GM08714 (cell line): ENCODE results near the gene LAMC1.

Experiments used
- H3K4me3 ChIP-seq: fragments of 200-500 bp; sonication (Bioruptor generic); 2 replicates; pipeline ENCODE4 v1.5.1; 2014; ENCODE audit warnings: mild to moderate bottlenecking, low read length, inconsistent platforms
- ZNF274 ChIP-seq: IDR thresholded peaks from 2 replicates; pipeline ENCODE4 v1.6.1; 2012; ENCODE audit warnings: mild to moderate bottlenecking, low read depth, low read length

The LAMC1 gene

GRCh38 chr1:183114441-183114840 is 91.2 kb downstream of the LAMC1 start:
- TF ChIP-seq ZNF274, result no peak
- H3K4me3 ChIP-seq, result no peak overlapping the region

- TF ChIP-seq ZNF274, result no peak
- H3K4me3 ChIP-seq, result no peak overlapping the region
Measured at GRCh38 chr1:183116416-183116815, 93.2 kb downstream of the LAMC1 start.

GRCh38 chr1:183121609-183122008 is 98.4 kb downstream of the LAMC1 start:
- TF ChIP-seq ZNF274, result no peak
- no peak overlapping the region for H3K4me3 ChIP-seq

- TF ChIP-seq ZNF274, result no peak
- H3K4me3 ChIP-seq, result no peak overlapping the region
Measured at GRCh38 chr1:183124259-183124658, 101.0 kb downstream of the LAMC1 start.

DNA sequence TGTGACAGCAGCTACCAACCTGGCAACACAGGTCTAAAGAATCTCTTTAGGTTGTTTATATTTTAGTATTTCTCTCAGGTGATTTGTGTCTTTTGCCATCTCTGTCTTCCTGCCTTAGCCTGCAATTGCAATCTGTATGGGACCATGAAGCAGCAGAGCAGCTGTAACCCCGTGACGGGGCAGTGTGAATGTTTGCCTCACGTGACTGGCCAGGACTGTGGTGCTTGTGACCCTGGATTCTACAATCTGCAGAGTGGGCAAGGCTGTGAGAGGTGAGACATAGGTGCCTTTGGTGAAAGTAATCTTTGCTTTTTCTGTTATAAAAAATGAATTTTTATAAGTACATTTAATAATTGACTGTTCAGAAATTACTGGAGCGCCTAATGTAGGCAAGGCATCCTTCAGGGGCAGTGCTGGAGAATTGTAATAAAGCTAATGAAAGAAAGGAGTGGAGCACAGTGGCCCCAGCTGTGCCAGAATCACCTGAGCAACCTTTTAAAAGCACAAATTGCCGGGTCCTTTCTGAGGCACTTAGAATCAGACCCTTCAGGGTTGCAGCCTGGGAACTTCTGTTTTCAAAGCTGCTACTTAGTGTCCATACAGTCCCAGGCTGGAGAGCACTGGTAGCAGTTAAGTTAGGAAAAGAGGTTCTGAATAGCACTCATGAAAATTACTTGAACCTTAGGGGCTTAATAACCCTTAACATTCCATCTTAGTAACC is 102.2 kb downstream of the LAMC1 start:
- TF ChIP-seq ZNF274, result no peak
- H3K4me3 ChIP-seq, result no peak overlapping the region

- no peak overlapping the region for H3K4me3 ChIP-seq
- no peak for TF ChIP-seq ZNF274
Measured at GRCh38 chr1:183126000-183126366, 102.8 kb downstream of the LAMC1 start.

DNA sequence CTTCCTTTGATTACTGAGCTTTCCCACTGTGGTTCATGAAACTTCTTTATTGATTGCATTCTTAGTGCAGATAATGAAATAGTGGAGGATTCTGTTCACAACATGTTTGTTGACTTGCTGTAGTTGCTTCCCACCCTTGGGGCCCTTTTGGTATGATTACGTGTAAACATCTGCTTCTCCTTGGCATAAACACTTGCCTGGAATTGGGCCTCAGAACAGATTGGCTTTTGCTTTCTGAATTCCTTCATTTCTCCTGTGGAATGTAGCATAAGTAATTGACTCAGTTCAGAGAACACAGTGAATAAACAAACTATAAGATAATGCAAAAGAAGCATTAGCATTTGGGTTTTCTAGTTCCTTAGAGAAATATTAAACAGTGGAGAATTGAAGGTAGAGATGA is 103.3 kb downstream of the LAMC1 start:
- TF ChIP-seq ZNF274, result no peak
- H3K4me3 ChIP-seq, result no peak overlapping the region

DNA sequence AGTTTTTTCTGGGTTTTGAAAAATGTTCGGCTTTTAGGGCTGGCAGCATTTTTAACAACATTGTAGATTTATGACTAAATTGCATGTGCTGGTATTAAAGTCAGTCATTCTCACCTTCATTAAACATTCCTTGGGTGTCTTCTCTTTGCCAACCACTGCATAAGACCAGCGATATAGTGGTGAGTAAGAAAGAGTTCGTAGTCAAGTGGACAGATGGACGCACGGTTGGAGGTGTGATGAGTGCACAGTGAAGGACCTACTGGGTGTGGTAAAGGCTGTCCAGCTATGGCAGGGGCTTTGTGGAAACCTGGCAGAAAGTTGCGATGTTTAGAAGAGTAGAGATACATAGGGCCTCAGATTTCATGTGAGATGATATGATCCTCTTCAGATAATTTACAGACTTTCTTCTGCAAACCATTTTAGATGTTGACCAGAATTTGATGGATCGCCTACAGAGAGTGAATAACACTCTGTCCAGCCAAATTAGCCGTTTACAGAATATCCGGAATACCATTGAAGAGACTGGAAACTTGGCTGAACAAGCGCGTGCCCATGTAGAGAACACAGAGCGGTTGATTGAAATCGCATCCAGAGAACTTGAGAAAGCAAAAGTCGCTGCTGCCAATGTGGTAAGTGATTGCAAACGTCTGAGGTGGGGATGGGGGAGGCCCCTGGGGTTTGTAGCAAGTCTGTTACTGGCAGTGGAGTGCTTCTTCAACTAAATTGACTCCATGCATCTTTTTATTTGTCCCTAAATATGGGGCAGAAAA is 106.9 kb downstream of the LAMC1 start:
- no peak for TF ChIP-seq ZNF274
- no peak overlapping the region for H3K4me3 ChIP-seq

DNA sequence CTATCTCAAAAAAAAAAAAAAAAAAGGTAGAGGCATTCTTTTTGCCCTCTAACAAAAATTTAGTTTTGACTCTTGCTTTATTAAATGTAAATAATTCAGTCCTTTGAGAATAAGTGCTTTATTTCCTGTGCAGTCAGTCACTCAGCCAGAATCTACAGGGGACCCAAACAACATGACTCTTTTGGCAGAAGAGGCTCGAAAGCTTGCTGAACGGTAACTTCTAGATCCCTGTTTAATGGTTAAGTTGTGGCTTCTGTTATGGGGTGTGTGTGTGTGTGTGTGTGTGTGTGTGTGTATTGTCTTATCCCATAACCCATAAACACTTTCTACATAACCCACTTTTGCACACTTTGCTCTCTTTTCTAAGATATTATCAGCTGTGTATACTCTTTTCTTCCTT is 107.9 kb downstream of the LAMC1 start:
- no peak overlapping the region for H3K4me3 ChIP-seq
- TF ChIP-seq ZNF274, result no peak

DNA sequence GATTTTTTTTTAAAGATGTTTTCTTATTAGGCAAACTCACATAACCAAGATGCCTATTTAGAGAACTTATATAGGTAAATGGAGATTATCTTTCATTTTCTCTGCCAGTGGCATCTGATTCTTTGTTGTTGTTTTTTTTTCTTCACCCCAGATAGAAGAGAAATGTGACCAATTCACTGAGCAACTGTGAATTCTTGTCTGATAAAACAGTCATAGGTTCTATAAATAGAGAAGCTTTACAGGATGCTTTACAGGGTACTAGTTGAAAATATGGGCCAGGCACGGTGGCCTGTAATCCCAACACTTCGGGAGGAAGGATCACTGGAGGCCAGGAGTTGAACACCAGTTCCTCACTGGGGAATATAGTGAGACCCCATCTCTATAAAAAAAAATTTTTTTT is 112.1 kb downstream of the LAMC1 start:
- no peak for TF ChIP-seq ZNF274
- H3K4me3 ChIP-seq, result no peak overlapping the region

- no peak overlapping the region for H3K4me3 ChIP-seq
- no peak for TF ChIP-seq ZNF274
Measured at GRCh38 chr1:183137782-183138181, 114.6 kb downstream of the LAMC1 start.

GRCh38 chr1:183138301-183138700 is 115.1 kb downstream of the LAMC1 start:
- no peak for TF ChIP-seq ZNF274
- no peak overlapping the region for H3K4me3 ChIP-seq

- TF ChIP-seq ZNF274, result no peak
- no peak overlapping the region for H3K4me3 ChIP-seq
Measured at GRCh38 chr1:183139281-183139942, 116.2 kb downstream of the LAMC1 start.

DNA sequence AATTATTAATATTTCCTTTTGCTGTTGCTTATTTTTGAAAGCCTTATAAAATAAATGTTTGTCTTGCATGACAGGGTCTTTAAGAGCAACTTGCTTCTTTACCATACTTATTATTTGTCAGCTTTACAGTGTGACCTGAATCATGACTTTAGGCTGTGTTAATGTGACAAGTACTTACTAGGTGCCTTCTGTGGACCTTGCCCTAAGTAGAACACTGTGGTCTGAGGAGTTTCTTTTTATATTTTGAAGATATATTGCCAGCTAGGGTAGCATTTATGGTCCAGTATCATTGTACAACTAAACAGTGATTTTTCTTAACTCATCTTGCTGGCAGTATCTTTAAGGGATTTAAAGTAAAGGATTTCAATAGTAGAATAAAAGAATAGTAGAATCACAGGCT is 117.4 kb downstream of the LAMC1 start:
- TF ChIP-seq ZNF274, result no peak
- H3K4me3 ChIP-seq, result no peak overlapping the region

DNA sequence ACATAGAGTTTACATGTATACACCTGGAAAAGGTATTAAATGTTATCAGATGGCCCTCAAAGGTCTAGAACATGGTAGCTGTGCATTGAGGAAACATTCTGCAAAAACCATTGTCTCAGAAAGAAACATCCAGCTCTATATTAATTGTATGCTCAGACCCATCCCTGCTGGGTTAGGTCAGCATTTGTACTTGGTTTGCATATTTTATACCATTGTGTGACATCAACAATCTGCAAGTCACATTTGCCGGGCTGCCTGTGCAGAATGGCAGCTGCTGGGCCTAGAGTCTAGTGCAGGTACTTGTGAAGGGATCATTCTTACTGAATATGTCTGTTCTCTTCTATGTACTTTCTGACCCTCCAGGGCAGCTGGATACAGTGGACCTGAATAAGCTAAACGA is 119.0 kb downstream of the LAMC1 start:
- H3K4me3 ChIP-seq, result no peak overlapping the region
- TF ChIP-seq ZNF274, result no peak
